Heart right ventricle (tissue), 16 donors: ENCODE data around the gene ZNF362. TPM values are rescaled to one million over a fixed set of nuclear protein-coding genes. Genes with fewer than 3 reads are reported as not detected.

Experiments used
- ATAC-seq, 8 donors: fragments of 200-7000 bp; cut with Tn5 transposase; one replicate each; pipeline ENCODE4 v1.9.1; 2020; ENCODE audit warnings: mild to moderate bottlenecking in 8 of 8, moderate library complexity in 8 of 8, moderate number of reproducible peaks in 1 of 8
- DNase-seq, 2 donors: peaks; one replicate each; pipeline ENCODE4 v3.0.0-alpha.2; 2020
- H3K27ac ChIP-seq, 10 donors: fragments of 200-600 bp; sonication (generic) in 2 of 10; one replicate each; pipeline versions ENCODE4 v1.5.0 to v1.8.0; 2020 to 2022; ENCODE audit warnings: mild to moderate bottlenecking in 3 of 10
- H3K27me3 ChIP-seq, 7 donors: fragments of 200-600 bp; one replicate each; pipeline ENCODE4 v1.8.0; 2021 to 2022; ENCODE audit warnings: mild to moderate bottlenecking in 2 of 7
- H3K36me3 ChIP-seq, 9 donors: fragments of 200-600 bp; sonication (generic) in 1 of 9; one replicate each; pipeline versions ENCODE4 v1.5.0 to v1.8.0; 2020 to 2022; ENCODE audit warnings: mild to moderate bottlenecking in 2 of 9
- H3K4me1 ChIP-seq, 9 donors: fragments of 200-600 bp; sonication (generic) in 1 of 9; one replicate each; pipeline versions ENCODE4 v1.5.0 to v1.8.0; 2020 to 2022; ENCODE audit warnings: mild to moderate bottlenecking in 4 of 9
- H3K4me3 ChIP-seq, 10 donors: fragments of 200-600 bp; sonication (generic) in 2 of 10; one replicate each; pipeline versions ENCODE4 v1.5.0 to v1.8.0; 2020 to 2022; ENCODE audit warnings: mild to moderate bottlenecking in 7 of 10, moderate library complexity in 2 of 10
- H3K9me3 ChIP-seq, 11 donors: fragments of 200-600 bp in 10 of 11; sonication (generic) in 2 of 11; one replicate each; pipeline versions ENCODE4 v1.5.0 to v1.8.0; 2013 to 2022; ENCODE audit warnings: mild to moderate bottlenecking in 2 of 11, control low read depth in 1 of 11, moderate library complexity in 1 of 11
- CTCF ChIP-seq, 9 donors: fragments of 200-600 bp; sonication (generic) in 2 of 9; IDR thresholded peaks; one replicate each; pipeline versions ENCODE4 v1.5.0 to v1.8.0; 2021 to 2022; ENCODE audit warnings: antibody characterized with exemption in 9 of 9, mild to moderate bottlenecking in 5 of 9, moderate library complexity in 1 of 9
- WGBS, 2 donors: extraction: QIAGEN DNeasy Blood & Tissue Kit; methylation state at CpG; one replicate each; pipeline ENCODE4 v1.1.7; 2013; ENCODE audit warnings: inconsistent platforms in 1 of 2; 5-methylcytosine and 5-hydroxymethylcytosine counted together
- intact Hi-C, 10 donors: fragments of 100-400 bp; cut with DNase I; formaldehyde crosslinking; loops; one replicate each; pipeline versions ENCODE4 v1.11.1 to v1.14.2; 2022
- polyA plus RNA-seq, 2 donors: library from polyadenylated mRNA; stranded (reverse); fragments of 200-250 nt; gene quantifications; one replicate each; pipeline ENCODE4 v1.2.3, GENCODE V29; 2013
- total RNA-seq, 10 donors: library from RNA; stranded (reverse); fragmentation: NEBNext Ultra II Directional in 3 of 10; extraction: Animal tissue kit (Norgen Biotek cat#: 25700) in 3 of 10; gene quantifications; one replicate each; pipeline versions ENCODE4 v1.2.1 to v1.2.4, GENCODE V29; 2021 to 2023
- donor health status: Arrhythmogenic right ventricular cardiomyopathy.
- donor health status: ischemic (EF 13 %, LVEDD 7.1; RV severe dilation, severe dysfunction).
- donor health status: healthy with polysubstance abuse.
- donor health status: DM: no; HTN: yes; CAD: no.
- donor health status: DM: no; HTN: no; CAD: no.
- donor health status: ischemic (EF 25% LVEDD 6.9; RV normal size, moderate dysfunction).
- donor health status: ischemic (EF 25% LVEDD 5.7; RV mildly dilated, moderate dysfunction).
- donor health status: healthy.
- donor health status: DM: yes; HTN: yes; CAD: no.
- donor health status: Ischemic cardiomyopathy.
- donor health status: ischemic (EF 35%, LVEDD 5.7; RV mildly dilated, moderate dysfunction).
- donor health status: nonischemic (EF 11% LVEDD 7.7; RV severe dilation, severe dysfunction).
- donor health status: DM: yes; HTN: yes; CAD: no.
- donor health status: PGD.
- donor health status: ischemic (EF 29% LVEDD 5.4; RV normal size, mild dysfunction).
- donor health status: nonischemic (EF 23%, LVEDD 6.1; RV moderate dilation, normal function).

ZNF362 gene
- total and polyA plus RNA-seq, 12 donors, result 9.1 to 39.2 (median 31.3) TPM

GRCh38 chr1:33346927-33347649 lies 90.8 kb downstream of the ZNF362 start:
- peaks cover 29 to 77% (median 70%) of the 10 kb centered on the region in 9 donors for H3K4me1 ChIP-seq
- DNase-seq (peak in 1 of 2 donors; percentile 83), ATAC-seq (peak; percentile 24 to 76 (median 52))
- peak overlapping the region; percentile 20 to 96 (median 90) for H3K4me3 ChIP-seq
- H3K36me3 ChIP-seq, result peaks cover 0 to 51% (median 3%) of the 10 kb centered on the region in 9 donors
- H3K9me3 ChIP-seq, result no peaks in the 10 kb centered on the region
- peak overlapping the region; percentile 98 to 100 (median 99) for H3K27ac ChIP-seq
- intact Hi-C loops, result loop anchor here in 1 of 10 donors (5.0 kb wide), 1 partner anchor 50 kb away; no protein-coding TSS in a partner anchor
- TF ChIP-seq CTCF (IDR thresholded peaks at IDR 0.05), result no peak
- no peaks in the 10 kb centered on the region for H3K27me3 ChIP-seq
- 4 to 13% methylated on average over 2 of the region's 2 CpGs for WGBS, 2 donors

GRCh38 chr1:33347650-33347992 lies 91.3 kb downstream of the ZNF362 start:
- H3K9me3 ChIP-seq, result no peaks in the 10 kb centered on the region
- H3K27ac ChIP-seq, result peak overlapping the region; percentile 98 to 100 (median 99)
- peaks cover 25 to 72% (median 65%) of the 10 kb centered on the region in 9 donors for H3K4me1 ChIP-seq
- intact Hi-C loops, result loop anchor here in 1 of 10 donors (5.0 kb wide), 1 partner anchor 50 kb away; no protein-coding TSS in a partner anchor
- no peaks in the 10 kb centered on the region for H3K27me3 ChIP-seq
- no peak for TF ChIP-seq CTCF (IDR thresholded peaks at IDR 0.05)
- peaks cover 0 to 48% (median 3%) of the 10 kb centered on the region in 9 donors for H3K36me3 ChIP-seq
- 10 to 12% methylated on average over 5 of the region's 5 CpGs for whole genome bisulfite sequencing, 2 donors
- H3K4me3 ChIP-seq, result peak overlapping the region; percentile 5 to 96 (median 90)
- ATAC-seq (peak in 5 of 8 donors; percentile 19 to 39 (median 28)), DNase-seq (peak; percentile 41 to 48)

GRCh38 chr1:33348194-33348593 lies 91.9 kb downstream of the ZNF362 start:
- ATAC-seq, result no peak
- TF ChIP-seq CTCF (IDR thresholded peaks at IDR 0.05), result no peak
- H3K27me3 ChIP-seq, result no peaks in the 10 kb centered on the region
- no peaks in the 10 kb centered on the region for H3K9me3 ChIP-seq
- H3K27ac ChIP-seq, result peak overlapping the region; percentile 98 to 100 (median 99)
- peaks cover 23 to 66% (median 59%) of the 10 kb centered on the region in 9 donors for H3K4me1 ChIP-seq
- H3K36me3 ChIP-seq, result peaks cover 0 to 42% (median 0%) of the 10 kb centered on the region in 9 donors
- WGBS, 2 donors, result 17 to 22% methylated on average over 2 of the region's 2 CpGs
- DNase-seq, result no peak
- H3K4me3 ChIP-seq, result peak overlapping the region; percentile 77 to 96 (median 90)
- intact Hi-C loops, result loop anchor here in 2 of 10 donors (2.0 to 5.0 kb wide), 2 partner anchors 17 to 51 kb away; no protein-coding TSS in a partner anchor

GRCh38 chr1:33348676-33349080 lies 92.4 kb downstream of the ZNF362 start:
- WGBS, 2 donors, result 0 to 2% methylated on average over 11 of the region's 11 CpGs
- TF ChIP-seq CTCF (IDR thresholded peaks at IDR 0.05), result no peak
- ATAC-seq, result peak in 4 of 8 donors; percentile 7 to 26 (median 22)
- peaks cover 21 to 61% (median 54%) of the 10 kb centered on the region in 9 donors for H3K4me1 ChIP-seq
- H3K9me3 ChIP-seq, result no peaks in the 10 kb centered on the region
- H3K27ac ChIP-seq, result peak overlapping the region; percentile 98 to 100 (median 99)
- H3K36me3 ChIP-seq, result peaks cover 0 to 39% (median 0%) of the 10 kb centered on the region in 9 donors
- no peaks in the 10 kb centered on the region for H3K27me3 ChIP-seq
- DNase-seq, result no peak
- intact Hi-C loops, result loop anchor here in 2 of 10 donors (2.0 to 5.0 kb wide), 2 partner anchors 16 to 51 kb away; no protein-coding TSS in a partner anchor
- peak overlapping the region; percentile 77 to 96 (median 90) for H3K4me3 ChIP-seq
